Stomach (tissue), 9 donors: ENCODE results near the gene DRC1. TPM values are rescaled to one million over a fixed set of nuclear protein-coding genes. Genes with fewer than 3 reads are reported as not detected.
A peak's percentile ranks its signal among the peaks of the same experiment; 100 is the strongest.

Experiments used
- DNase-seq, 2 donors: peaks; one replicate each; pipeline versions ENCODE4 v3.0.0 to v3.0.0-alpha.2; 2013 to 2019
- H3K27ac ChIP-seq, 5 donors: fragments of 200-600 bp in 4 of 5; sonication (generic) in 4 of 5; one replicate each; pipeline ENCODE4 v1.5.1; 2013 to 2019; ENCODE audit warnings: mild to moderate bottlenecking in 1 of 5, moderate library complexity in 1 of 5
- H3K27me3 ChIP-seq, 3 donors: fragments of 200-600 bp; sonication (generic); one replicate each; pipeline ENCODE4 v1.5.1; 2017 to 2019; ENCODE audit warnings: mixed run types in 1 of 3
- H3K36me3 ChIP-seq, 4 donors: fragments of 200-600 bp; sonication (generic); 1 replicate in 3 of 4; 2 replicates in 1 of 4; pipeline ENCODE4 v1.5.1; 2016 to 2019
- H3K4me1 ChIP-seq, 4 donors: fragments of 200-600 bp; sonication (generic); one replicate each; pipeline ENCODE4 v1.5.1; 2016 to 2019
- H3K4me3 ChIP-seq, 4 donors: fragments of 200-600 bp; sonication (generic) in 3 of 4; one replicate each; pipeline ENCODE4 v1.5.1; 2016 to 2019; ENCODE audit warnings: mild to moderate bottlenecking in 1 of 4
- H3K9me3 ChIP-seq, 4 donors: fragments of 200-600 bp; sonication (generic); one replicate each; pipeline ENCODE4 v1.5.1; 2016 to 2019
- CTCF ChIP-seq, 7 experiments: fragments of 450-650 bp in 4 of 7; fragments of 200-600 bp in 3 of 7; sonication (generic) in 3 of 7; IDR thresholded peaks; one replicate each; pipeline ENCODE4 v1.5.1; 2016 to 2019; ENCODE audit warnings: antibody characterized with exemption in 7 of 7, control low read depth in 2 of 7, mild to moderate bottlenecking in 1 of 7
- EP300 ChIP-seq: sonication (generic); formaldehyde crosslinking; IDR thresholded peaks from one replicate; pipeline ENCODE4 v1.6.1; 2017; ENCODE audit warnings: antibody characterized with exemption
- POLR2A ChIP-seq, 4 donors: fragments of 450-650 bp; IDR thresholded peaks; one replicate each; pipeline ENCODE4 v1.6.1; 2016; ENCODE audit warnings: antibody characterized with exemption in 4 of 4, control low read depth in 2 of 4, mild to moderate bottlenecking in 1 of 4, moderate library complexity in 1 of 4
- POLR2AphosphoS5 ChIP-seq, 3 donors: sonication (generic); formaldehyde crosslinking; IDR thresholded peaks; one replicate each; pipeline ENCODE4 v1.6.1; 2016; ENCODE audit warnings: antibody characterized with exemption in 3 of 3
- WGBS, 5 donors: extraction: QIAGEN DNeasy Blood & Tissue Kit in 3 of 5; methylation state at CpG; one replicate each; pipeline versions ENCODE4 v1.1.5 to v1.1.7; 2013 to 2018; 5-methylcytosine and 5-hydroxymethylcytosine counted together
- intact Hi-C: fragments of 100-400 bp; cut with DNase I; formaldehyde crosslinking; loops from one replicate; pipeline ENCODE4 v1.15.1; 2023; ENCODE audit warnings: low total_unique reads
- polyA plus RNA-seq, 3 donors: library from polyadenylated mRNA; stranded (reverse); fragments of 200-250 nt; gene quantifications; one replicate each; pipeline ENCODE4 v1.2.3, GENCODE V29; 2013
- total RNA-seq, 5 donors: library from RNA; depleted of rRNA; stranded (reverse); fragments of >200 nt; gene quantifications; one replicate each; pipeline versions ENCODE4 v1.1.0 to v1.2.3, GENCODE V29; 2014 to 2016
- donor health status: healthy with polysubstance abuse.
- donor health status: Bipolar disorder and iron deficiency.
- donor health status: healthy.

Gene DRC1
- total and polyA plus RNA-seq, 8 donors = 2.2 TPM; not detected in 7

GRCh38 chr2:26411419-26411818 is 9.7 kb downstream of the DRC1 start:
- Histone ChIP-seq H3K9me3 (no peaks in the 10 kb centered on the region), H3K27me3 (peaks cover 0 to 16% (median 0%) of the 10 kb centered on the region in 3 donors), H3K4me1 (no peaks in the 10 kb centered on the region), H3K4me3 (no peak overlapping the region), H3K36me3 (no peaks in the 10 kb centered on the region), H3K27ac (no peak overlapping the region)
- WGBS, 5 donors = 89 to 96% (median 92%) methylated on average over 6 of the region's 6 CpGs
- no peak for DNase-seq
- intact Hi-C loops = no loop called here
- TF ChIP-seq POLR2AphosphoS5 (IDR thresholded peaks at IDR 0.05) = no peak

GRCh38 chr2:26412091-26412673 is 10.5 kb downstream of the DRC1 start:
- no peak for DNase-seq
- no peaks in the 10 kb centered on the region for H3K36me3 ChIP-seq
- TF ChIP-seq CTCF (IDR thresholded peaks at IDR 0.05) (no peak), POLR2A (IDR thresholded peaks at IDR 0.05) (no peak), POLR2AphosphoS5 (IDR thresholded peaks at IDR 0.05) (no peak), EP300 (no peak)
- peak overlapping the region in 2 of 4 donors; percentile 23 to 31 for H3K4me3 ChIP-seq
- no peaks in the 10 kb centered on the region for H3K9me3 ChIP-seq
- H3K27ac ChIP-seq = no peak overlapping the region
- intact Hi-C loops = no loop called here
- no peaks in the 10 kb centered on the region for H3K4me1 ChIP-seq
- WGBS, 5 donors = 57 to 71% (median 64%) methylated on average over 10 of the region's 10 CpGs
- H3K27me3 ChIP-seq = peaks cover 0 to 16% (median 0%) of the 10 kb centered on the region in 3 donors

GRCh38 chr2:26414311-26414710 is 12.6 kb downstream of the DRC1 start:
- WGBS, 5 donors = 88 to 96% (median 92%) methylated on average over 3 of the region's 3 CpGs
- Histone ChIP-seq H3K4me1 (no peaks in the 10 kb centered on the region), H3K27me3 (no peaks in the 10 kb centered on the region), H3K4me3 (no peak overlapping the region), H3K9me3 (no peaks in the 10 kb centered on the region), H3K36me3 (no peaks in the 10 kb centered on the region), H3K27ac (no peak overlapping the region)
- peak in 1 of 2 donors; percentile 33 for DNase-seq
- intact Hi-C loops = no loop called here
- TF ChIP-seq CTCF (IDR thresholded peaks at IDR 0.05) = no peak
- TF ChIP-seq POLR2A (IDR thresholded peaks at IDR 0.05) = no peak
- TF ChIP-seq POLR2AphosphoS5 (IDR thresholded peaks at IDR 0.05) = no peak
- TF ChIP-seq EP300 = no peak

- WGBS, 5 donors = 79 to 86% (median 80%) methylated on average over 5 of the region's 5 CpGs
Observed at GRCh38 chr2:26421961-26422360, 20.2 kb downstream of the DRC1 start.

More at GRCh38 chr2:26421961-26422360, 20.2 kb downstream of the DRC1 start:
- intact Hi-C loops = no loop called here
- DNase-seq = no peak
- no peak overlapping the region for H3K27ac ChIP-seq
- H3K9me3 ChIP-seq = no peaks in the 10 kb centered on the region
- H3K36me3 ChIP-seq = no peaks in the 10 kb centered on the region
- TF ChIP-seq POLR2A (IDR thresholded peaks at IDR 0.05) = no peak
- no peak for TF ChIP-seq CTCF (IDR thresholded peaks at IDR 0.05)
- no peak for TF ChIP-seq POLR2AphosphoS5 (IDR thresholded peaks at IDR 0.05)
- TF ChIP-seq EP300 = no peak
- H3K4me3 ChIP-seq = no peak overlapping the region
- H3K27me3 ChIP-seq = no peaks in the 10 kb centered on the region
- no peaks in the 10 kb centered on the region for H3K4me1 ChIP-seq
